NCI-H2227 (cell line): ENCODE measurements around the gene CLDND1.
"Not testable (repeated sequence)": the region's sequence is repeated elsewhere in the genome, so short reads cannot be mapped to it uniquely, and the experiment has no call there.

Source experiments
- DNase-seq: peaks from one replicate; lab custom pipeline; 2025; ENCODE audit not compliant: unreplicated experiment; lab: John Stamatoyannopoulos, UW

Gene CLDND1

DNA sequence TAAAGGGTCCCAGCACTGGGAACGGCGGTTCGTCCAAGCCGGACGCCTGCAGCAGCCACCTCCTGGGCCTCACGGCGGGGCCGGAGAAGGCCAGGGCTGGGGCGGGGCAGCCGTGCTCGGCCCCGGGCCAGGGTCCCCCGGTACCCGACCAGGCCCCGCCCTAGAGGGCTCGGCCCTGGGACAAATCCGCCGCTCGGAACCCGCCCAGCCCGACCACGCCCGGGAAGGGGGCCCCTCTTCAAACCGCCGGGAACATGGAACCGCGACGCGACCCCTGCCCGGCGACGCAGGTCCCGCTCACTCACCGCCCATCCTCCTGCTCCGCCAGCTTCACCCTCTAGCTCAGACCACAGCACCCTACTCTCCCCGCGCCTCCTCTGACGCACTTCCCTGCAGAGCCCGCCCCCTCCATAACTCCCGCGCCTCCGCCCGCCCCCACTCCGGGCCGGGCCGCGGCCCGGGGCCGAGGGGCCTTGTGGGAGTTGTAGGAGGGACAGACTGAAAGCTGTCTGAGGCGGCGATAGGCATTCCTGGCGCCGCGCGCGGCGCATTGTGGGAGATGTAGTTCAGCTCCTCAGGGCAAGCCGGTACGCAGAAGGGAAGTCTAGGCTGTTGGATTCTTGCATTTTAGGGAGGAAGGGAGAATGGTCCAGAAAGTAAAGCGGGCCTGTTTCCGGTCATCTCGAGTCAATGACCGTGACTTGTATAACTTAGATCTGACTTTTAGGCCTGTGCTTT, at the start of gene CLDND1:
CLDND1 (minus strand) TSS at position 359 of the 738 bp plus-strand sequence. CDS start 1,478 bp downstream, outside the sequence.
- DNase-seq = peak; percentile 93

DNA sequence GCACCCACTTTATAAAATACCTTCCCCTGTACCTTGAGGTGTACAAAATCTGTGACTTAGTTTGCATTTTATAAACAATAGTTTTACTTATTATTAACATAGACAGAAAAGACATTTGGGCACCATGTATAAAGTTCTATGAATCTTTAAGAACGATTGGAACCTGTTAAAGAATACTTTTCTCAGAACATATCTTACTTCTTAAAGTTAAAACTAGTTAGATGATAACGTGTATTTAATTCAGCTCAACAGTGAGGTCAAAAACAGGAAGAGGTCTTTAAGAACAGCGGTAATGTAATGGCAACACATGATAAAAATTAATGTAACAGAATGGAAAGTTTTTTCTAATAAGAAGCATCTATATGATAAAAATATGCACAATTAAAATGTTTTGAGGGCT, 45.7 kb upstream of the CLDND1 start:
- DNase-seq = no peak

DNA sequence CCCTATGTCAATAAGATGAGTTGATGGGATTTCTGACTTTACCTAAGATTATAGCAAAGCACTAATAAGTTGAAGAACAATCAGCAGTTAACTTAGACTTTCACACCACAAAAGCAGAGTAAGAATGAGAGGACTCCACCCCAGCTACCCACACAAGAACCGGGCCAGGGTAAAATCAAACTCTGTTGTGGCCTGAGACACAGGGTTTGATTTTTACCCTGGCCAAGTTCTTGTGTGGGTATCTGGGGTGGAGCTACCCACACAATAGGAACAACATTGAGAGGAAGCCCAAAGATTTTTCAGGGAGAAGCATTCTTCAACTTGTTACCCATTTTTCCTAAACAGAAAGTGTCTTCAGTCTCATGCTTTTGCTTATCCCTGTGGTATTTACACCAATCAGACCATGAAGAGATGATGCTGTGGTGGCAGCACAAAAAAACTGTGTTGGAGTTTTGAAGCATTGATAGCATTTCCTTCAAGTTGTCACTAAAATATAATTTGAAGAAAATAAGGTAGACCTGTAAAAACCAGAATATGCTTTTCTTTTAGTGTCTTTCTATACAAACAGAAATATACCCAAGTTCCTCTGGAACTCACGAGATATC, 45.1 kb upstream of the CLDND1 start:
- no peak for DNase-seq

- DNase-seq = no peak
Measured at GRCh38 chr3:98565843-98566242, 43.1 kb upstream of the CLDND1 start.

DNA sequence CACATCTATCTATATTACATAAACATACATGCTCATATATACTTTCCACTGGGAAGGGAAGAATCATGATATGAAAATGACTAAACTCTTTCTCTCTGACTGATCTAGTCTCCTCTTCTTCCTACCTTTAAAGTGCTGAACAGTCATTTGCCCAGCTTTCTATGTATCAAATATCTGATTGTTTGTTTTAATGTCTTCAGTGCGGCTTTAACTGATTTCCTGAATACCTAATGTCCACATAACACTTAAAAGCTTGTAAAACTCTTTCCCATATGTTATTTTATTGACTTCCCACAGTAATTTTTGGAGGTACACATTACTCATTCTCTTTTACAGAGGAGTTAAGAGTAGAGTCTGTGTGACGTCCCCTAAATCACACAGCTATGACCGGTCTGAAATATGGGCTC, 42.5 kb upstream of the CLDND1 start:
- DNase-seq = no peak

GRCh38 chr3:98564282-98565005, 41.7 kb upstream of the CLDND1 start:
- DNase-seq = no peak

DNA sequence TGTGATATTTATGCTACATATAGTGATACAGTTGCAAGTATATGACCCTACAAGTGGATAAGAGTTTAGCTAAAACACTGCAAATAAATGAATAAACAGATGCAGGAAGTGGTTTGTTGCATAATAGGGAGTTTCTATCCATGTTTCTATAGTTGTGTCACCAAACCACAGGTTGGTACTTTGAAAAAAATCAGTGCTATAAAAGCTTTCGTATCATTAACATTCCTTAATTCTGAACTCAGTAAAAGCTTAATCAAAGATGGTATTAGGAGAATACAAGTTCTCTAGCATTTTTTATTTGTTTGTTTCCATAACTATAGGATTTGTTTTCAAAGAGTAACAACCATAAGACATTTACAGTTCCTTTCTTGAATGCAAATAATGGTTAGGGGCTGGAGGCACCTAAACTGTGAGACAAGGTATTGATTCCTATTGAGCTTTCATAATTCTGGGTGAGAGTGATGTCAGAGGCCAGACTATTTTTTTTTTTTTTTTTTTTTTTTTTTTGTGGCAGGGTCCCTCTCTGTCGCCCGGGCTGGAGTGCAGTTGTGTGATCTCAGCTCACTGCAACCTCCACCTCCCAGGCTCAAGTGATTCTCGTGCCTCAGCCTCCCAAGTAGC, 41.1 kb upstream of the CLDND1 start:
- no peak for DNase-seq

DNA sequence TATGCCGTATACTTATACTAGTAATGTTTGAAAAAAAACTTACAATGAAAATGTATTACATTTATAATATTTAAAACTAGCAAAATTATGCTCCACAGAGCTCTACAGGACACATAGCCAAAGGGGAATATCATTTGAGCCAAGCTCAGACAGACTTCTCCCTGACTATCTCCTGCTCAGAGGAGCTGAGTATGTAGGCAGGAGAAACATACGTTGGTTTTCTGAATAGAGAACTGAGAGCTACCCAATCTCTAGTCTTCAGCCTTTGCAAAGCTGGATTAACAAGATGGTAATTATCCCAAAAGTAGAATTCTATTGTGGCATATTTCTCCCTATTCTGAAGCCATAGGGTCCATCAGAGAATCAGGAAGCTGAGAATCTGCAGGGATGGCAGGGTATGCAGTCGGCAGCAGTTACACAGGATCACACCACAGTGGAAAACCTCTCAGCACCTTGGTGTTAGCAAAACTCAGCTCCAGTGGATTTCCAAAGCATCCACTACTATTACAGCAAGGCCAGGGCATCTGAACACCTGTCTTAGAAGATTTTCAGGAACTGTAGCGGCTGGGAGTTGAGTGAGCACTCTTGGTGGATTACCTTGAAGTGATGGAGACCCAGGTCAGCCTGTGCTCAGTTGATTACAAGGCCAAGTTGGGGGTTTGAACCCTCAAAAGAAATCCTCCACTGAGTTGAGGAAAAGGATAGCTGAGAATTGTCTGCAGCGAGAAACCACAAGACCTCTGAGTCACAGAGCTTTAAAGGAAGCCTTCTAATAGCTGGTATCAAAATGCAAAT, 39.2 kb upstream of the CLDND1 start:
- no peak for DNase-seq

DNA sequence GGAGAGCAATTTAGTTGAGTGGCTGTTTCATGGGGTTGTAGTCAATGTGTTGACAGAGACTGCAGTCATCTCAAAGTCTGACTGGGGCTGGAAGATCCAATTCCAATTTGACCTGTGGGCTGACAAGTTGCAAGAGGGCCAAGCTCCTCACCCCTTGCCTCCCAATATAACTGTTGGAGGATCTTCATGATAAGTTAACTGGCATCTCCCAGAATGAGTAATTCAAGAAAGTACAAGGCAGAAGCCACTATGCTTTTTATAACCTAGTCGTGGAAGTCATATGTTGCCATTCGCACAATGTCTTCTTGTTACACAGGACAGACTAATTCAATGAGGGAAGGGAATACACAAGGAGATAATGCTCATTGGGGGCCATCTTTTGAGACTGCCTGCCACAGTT, 38.2 kb upstream of the CLDND1 start:
- no peak for DNase-seq

DNA sequence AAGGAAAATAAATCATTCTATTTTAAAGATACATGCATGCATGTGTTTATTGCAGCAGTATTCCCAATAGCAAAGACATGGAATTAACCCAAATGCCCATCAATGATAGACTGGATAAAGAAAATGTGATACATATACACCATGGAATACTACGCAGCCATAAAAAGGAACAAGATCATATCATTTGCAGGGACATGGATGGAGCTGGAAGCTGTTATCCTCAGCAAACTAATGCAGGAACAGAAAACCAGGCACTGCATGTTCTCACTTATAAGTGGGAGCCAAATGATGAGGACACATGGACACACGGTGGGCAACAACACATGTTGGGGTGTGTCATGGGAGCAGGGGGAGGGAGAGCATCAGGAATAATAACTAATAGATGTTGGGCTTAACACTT, 37.1 kb upstream of the CLDND1 start:
- not testable (repeated sequence) for DNase-seq

- no peak for DNase-seq
Measured at GRCh38 chr3:98558100-98558827, 35.6 kb upstream of the CLDND1 start.

- no peak for DNase-seq
Measured at GRCh38 chr3:98557324-98558010, 34.8 kb upstream of the CLDND1 start.

GRCh38 chr3:98556164-98557130, 33.7 kb upstream of the CLDND1 start:
- no peak for DNase-seq

GRCh38 chr3:98555025-98555379, 32.3 kb upstream of the CLDND1 start:
- DNase-seq = no peak

GRCh38 chr3:98554580-98554979, 31.9 kb upstream of the CLDND1 start:
- DNase-seq = no peak

DNA sequence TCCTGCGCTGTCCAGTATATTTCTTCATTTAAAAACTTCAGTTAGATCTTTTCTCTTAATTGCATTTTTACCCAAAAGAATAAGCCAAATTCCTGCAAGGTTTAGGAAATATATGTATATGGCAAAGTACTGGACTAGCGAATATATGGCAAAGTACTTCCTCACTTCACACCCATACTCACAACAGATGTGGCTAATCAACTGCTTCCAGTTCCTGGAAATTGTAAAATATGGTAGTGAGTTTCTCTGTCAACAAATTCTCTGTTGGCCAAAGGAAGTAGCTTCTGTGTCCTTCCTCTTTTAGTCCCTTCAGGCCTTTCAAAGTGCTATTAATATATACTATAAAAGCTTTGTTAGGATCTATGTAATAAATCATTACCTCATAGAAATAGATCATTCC, 31.1 kb upstream of the CLDND1 start:
- no peak for DNase-seq

- DNase-seq = no peak
Measured at GRCh38 chr3:98553021-98553563, 30.4 kb upstream of the CLDND1 start.
